Ectodermal cell (in vitro differentiated cells): Measurements from ENCODE around the gene SSH2.
"Not testable (repeated sequence)": the region's sequence is repeated elsewhere in the genome, so short reads cannot be mapped to it uniquely, and the experiment has no call there.

ENCODE experiments used
- H3K27ac ChIP-seq: 2 replicates; pipeline ENCODE4 v1.7.0; 2013; ENCODE audit warnings: mild to moderate bottlenecking, low read depth, low read length; ENCODE audit not compliant: insufficient read depth, poor library complexity, severe bottlenecking
- H3K27me3 ChIP-seq: 2 replicates; pipeline ENCODE4 v1.7.0; 2013; ENCODE audit warnings: mild to moderate bottlenecking, low read length; ENCODE audit not compliant: insufficient read depth, control insufficient read depth, poor library complexity, severe bottlenecking
- H3K36me3 ChIP-seq: one replicate; pipeline ENCODE4 v1.7.0; 2013; ENCODE audit warnings: low read length; ENCODE audit not compliant: control insufficient read depth, insufficient read depth
- H3K4me1 ChIP-seq: one replicate; pipeline ENCODE4 v1.7.0; 2013; ENCODE audit warnings: low read length; ENCODE audit not compliant: control insufficient read depth, insufficient read depth
- H3K4me3 ChIP-seq: 2 replicates; pipeline ENCODE4 v1.7.0; 2013; ENCODE audit warnings: low read depth, low read length, control low read depth; ENCODE audit not compliant: insufficient read depth
- H3K9me3 ChIP-seq: 2 replicates; pipeline ENCODE4 v1.7.0; 2013; ENCODE audit warnings: mild to moderate bottlenecking, low read length, moderate library complexity; ENCODE audit not compliant: control insufficient read depth
- WGBS, 2 experiments: methylation state at CpG; one replicate each; pipeline ENCODE4 v1.1.7; 2013; ENCODE audit warnings: missing lambda C conversion rate in 2 of 2; 5-methylcytosine and 5-hydroxymethylcytosine counted together

SSH2 gene

DNA sequence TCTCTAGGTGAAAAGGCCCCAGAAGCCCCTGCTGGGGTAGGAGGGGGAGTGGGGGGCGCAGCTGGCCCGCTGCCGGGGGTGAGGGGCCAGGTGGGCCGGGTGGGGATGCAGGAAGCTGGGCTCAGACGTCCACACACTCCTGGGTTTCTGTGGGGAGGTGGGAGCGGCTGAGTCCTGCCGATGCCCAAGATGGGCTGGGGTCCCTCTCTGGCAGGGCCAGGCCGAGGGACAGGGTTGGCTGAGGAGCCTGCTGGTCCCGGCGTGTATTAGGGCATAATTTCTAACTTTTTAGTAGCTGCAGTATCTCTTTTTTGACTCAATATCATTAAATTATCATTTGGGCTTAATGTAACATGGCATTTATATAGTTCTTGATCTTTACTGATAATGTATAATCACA is 185.9 kb downstream of the SSH2 start:
- Histone ChIP-seq H3K9me3 (no peaks in the 10 kb centered on the region), H3K4me3 (no peak overlapping the region), H3K4me1 (peaks cover 29% of the 10 kb centered on the region), H3K36me3 (no peaks in the 10 kb centered on the region), H3K27me3 (no peaks in the 10 kb centered on the region), H3K27ac (no peak overlapping the region)
- WGBS, 2 experiments, result 71 to 74% methylated on average over 9 to 10 of the region's 10 CpGs

DNA sequence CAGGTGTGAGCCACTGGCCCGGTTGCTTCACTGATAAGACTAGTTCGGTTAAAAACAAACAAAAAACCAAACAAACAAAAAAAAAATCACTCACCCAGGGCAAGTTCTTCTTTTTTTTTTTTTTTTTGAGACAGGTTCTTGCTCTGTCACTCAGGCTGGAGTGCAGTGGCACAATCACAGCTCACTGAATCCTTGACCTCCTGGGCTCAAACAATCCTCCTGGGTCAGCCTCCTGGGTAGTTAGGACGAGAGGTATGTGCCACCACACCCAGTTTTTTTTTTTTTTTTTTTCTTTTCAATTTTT is 187.9 kb downstream of the SSH2 start:
- Histone ChIP-seq H3K27me3 (no peaks in the 10 kb centered on the region), H3K27ac (no peak overlapping the region), H3K4me3 (no peak overlapping the region), H3K4me1 (peaks cover 32% of the 10 kb centered on the region), H3K9me3 (no peaks in the 10 kb centered on the region), H3K36me3 (no peaks in the 10 kb centered on the region)
- 78 to 87% methylated on average over 3 of the region's 3 CpGs for WGBS, 2 experiments

- Histone ChIP-seq H3K9me3 (no peaks in the 10 kb centered on the region), H3K27ac (peak overlapping the region; percentile 54), H3K4me3 (no peak overlapping the region), H3K27me3 (no peaks in the 10 kb centered on the region), H3K4me1 (peaks cover 32% of the 10 kb centered on the region), H3K36me3 (no peaks in the 10 kb centered on the region)
- 32 to 33% methylated on average over 4 of the region's 4 CpGs for WGBS, 2 experiments
These were observed 190.0 kb downstream of the SSH2 start for GRCh38 chr17:29740017-29740416.

GRCh38 chr17:29734640-29735039 is 195.4 kb downstream of the SSH2 start:
- no peaks in the 10 kb centered on the region for H3K36me3 ChIP-seq
- no peak overlapping the region for H3K4me3 ChIP-seq
- H3K27me3 ChIP-seq, result no peaks in the 10 kb centered on the region
- peaks cover 8% of the 10 kb centered on the region for H3K4me1 ChIP-seq
- H3K9me3 ChIP-seq, result no peaks in the 10 kb centered on the region
- no peak overlapping the region for H3K27ac ChIP-seq

- Histone ChIP-seq H3K36me3 (no peaks in the 10 kb centered on the region), H3K9me3 (no peaks in the 10 kb centered on the region), H3K27me3 (no peaks in the 10 kb centered on the region), H3K4me1 (no peaks in the 10 kb centered on the region), H3K4me3 (no peak overlapping the region), H3K27ac (no peak overlapping the region)
- 83 to 100% methylated on average over 1 to 2 of the region's 2 CpGs for WGBS, 2 experiments
These were observed 196.9 kb downstream of the SSH2 start for GRCh38 chr17:29733166-29733565.

GRCh38 chr17:29732613-29733012 is 197.4 kb downstream of the SSH2 start:
- H3K9me3 ChIP-seq, result no peaks in the 10 kb centered on the region
- no peak overlapping the region for H3K27ac ChIP-seq
- H3K4me3 ChIP-seq, result no peak overlapping the region
- no peaks in the 10 kb centered on the region for H3K4me1 ChIP-seq
- H3K36me3 ChIP-seq, result no peaks in the 10 kb centered on the region
- 92 to 94% methylated on average over 5 of the region's 5 CpGs for WGBS, 2 experiments
- H3K27me3 ChIP-seq, result no peaks in the 10 kb centered on the region

DNA sequence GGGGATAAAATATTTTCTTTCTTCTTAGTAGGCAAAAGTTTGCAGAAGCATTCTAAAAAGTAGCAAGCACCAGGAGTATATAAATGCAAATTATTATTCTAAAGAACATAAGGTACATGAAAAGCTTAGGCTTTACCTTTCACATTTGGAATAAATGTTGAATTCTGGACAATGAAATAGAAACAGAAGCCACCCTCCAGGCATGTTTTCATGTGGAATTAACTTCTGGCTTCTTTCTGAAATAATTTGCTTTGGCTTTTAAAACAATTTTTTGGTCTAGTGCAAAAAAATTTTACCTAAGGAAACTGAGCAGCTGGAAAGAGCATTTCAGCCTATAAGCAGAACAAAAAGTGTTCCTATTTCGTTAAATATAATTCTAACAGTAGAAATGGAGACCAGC is 197.8 kb downstream of the SSH2 start:
- H3K4me3 ChIP-seq, result no peak overlapping the region
- H3K27ac ChIP-seq, result no peak overlapping the region
- H3K36me3 ChIP-seq, result no peaks in the 10 kb centered on the region
- no peaks in the 10 kb centered on the region for H3K27me3 ChIP-seq
- no peaks in the 10 kb centered on the region for H3K4me1 ChIP-seq
- 100% methylated on average over 1 of the region's 1 CpG for WGBS, 2 experiments
- H3K9me3 ChIP-seq, result no peaks in the 10 kb centered on the region

- no peaks in the 10 kb centered on the region for H3K36me3 ChIP-seq
- 87 to 90% methylated on average over 4 of the region's 4 CpGs for WGBS, 2 experiments
- no peaks in the 10 kb centered on the region for H3K27me3 ChIP-seq
- peaks cover 6% of the 10 kb centered on the region for H3K4me1 ChIP-seq
- H3K9me3 ChIP-seq, result no peaks in the 10 kb centered on the region
- no peak overlapping the region for H3K4me3 ChIP-seq
- H3K27ac ChIP-seq, result no peak overlapping the region
These were observed 198.5 kb downstream of the SSH2 start for GRCh38 chr17:29731589-29731929.

GRCh38 chr17:29728490-29728889 is 201.5 kb downstream of the SSH2 start:
- Histone ChIP-seq H3K36me3 (no peaks in the 10 kb centered on the region), H3K4me1 (peaks cover 6% of the 10 kb centered on the region), H3K27me3 (no peaks in the 10 kb centered on the region), H3K9me3 (no peaks in the 10 kb centered on the region), H3K27ac (no peak overlapping the region), H3K4me3 (no peak overlapping the region)
- 90 to 99% methylated on average over 3 of the region's 3 CpGs for WGBS, 2 experiments

- H3K4me1 ChIP-seq, result peaks cover 12% of the 10 kb centered on the region
- no peak overlapping the region for H3K4me3 ChIP-seq
- H3K36me3 ChIP-seq, result no peaks in the 10 kb centered on the region
- H3K9me3 ChIP-seq, result no peaks in the 10 kb centered on the region
- no peaks in the 10 kb centered on the region for H3K27me3 ChIP-seq
- H3K27ac ChIP-seq, result no peak overlapping the region
- 60 to 71% methylated on average over 2 of the region's 2 CpGs for WGBS, 2 experiments
These were observed 203.2 kb downstream of the SSH2 start for GRCh38 chr17:29726715-29727252.

DNA sequence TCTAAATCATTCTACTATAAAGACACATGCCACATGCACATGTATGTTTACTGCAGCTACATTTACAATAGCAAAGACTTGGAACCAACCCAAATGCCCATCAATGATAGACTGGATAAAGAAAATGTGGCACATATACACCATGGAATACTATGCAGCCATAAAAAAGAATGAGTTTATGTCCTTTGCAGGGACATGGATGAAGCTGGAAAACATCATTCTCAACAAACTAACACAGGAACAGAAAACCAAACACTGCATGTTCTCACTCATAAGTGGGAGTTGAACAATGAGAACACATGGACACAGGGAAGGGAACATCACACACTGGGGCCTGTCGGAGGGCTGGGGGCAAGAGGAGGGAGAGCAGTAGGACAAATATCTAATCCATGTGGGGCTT is 204.6 kb downstream of the SSH2 start:
- not testable (repeated sequence) for H3K4me3 ChIP-seq, H3K27ac ChIP-seq, H3K27me3 ChIP-seq, H3K36me3 ChIP-seq, H3K9me3 ChIP-seq
- H3K4me1 ChIP-seq, result peaks cover 19% of the 10 kb centered on the region
- 93% methylated on average over 1 of the region's 1 CpG for WGBS, 2 experiments
